ENCODE results near the gene COQ9.
A peak's percentile ranks its signal among the peaks of the same experiment; 100 is the strongest.
"Not testable (repeated sequence)": the region's sequence is repeated elsewhere in the genome, so short reads cannot be mapped to it uniquely, and the experiment has no call there.

Gene COQ9

DNA sequence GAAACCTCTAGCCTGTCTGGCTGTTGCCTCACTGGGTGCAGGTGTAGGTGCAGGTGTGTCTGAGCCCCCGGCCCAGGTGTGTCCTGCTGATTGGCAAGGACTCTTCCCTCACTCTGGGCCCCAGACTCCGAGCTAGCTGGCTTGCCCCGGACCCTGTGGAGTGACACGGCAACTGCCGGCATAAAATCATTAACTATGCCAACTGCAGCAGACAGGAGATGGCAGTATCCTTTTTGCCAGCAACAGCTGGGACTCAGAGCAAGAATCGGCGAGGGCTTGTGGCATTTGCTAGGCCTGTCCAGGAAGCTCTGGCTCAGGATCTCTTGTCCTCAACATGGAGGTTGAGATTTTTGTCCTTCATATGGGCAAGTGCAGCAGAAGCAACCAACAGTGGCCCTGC, 20.9 kb upstream of the COQ9 start:
- DNase-seq (ENCODE audit: low read depth in 1 of 2, low spot score in 1 of 2), result no peak

DNA sequence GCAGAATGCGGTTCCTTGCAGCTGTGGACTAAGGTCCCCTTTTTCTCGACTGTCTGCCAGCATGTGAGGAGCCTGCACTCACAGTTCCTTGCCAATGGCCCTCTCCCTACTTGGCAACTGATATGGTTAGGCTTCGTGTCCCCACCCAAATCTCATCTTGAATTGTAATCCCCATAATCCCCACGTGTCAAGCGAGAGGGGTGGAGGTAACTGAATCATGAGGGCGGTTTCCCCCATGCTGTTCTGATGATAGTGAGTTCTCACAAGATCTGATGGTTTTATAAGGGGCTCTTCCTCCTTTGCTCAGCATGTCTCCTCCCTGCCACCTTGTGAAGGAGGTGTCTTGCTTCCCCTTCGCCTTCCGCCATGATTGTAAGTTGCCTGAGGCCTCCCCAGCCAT, 20.0 kb upstream of the COQ9 start:
- no peak for DNase-seq (ENCODE audit: low read depth in 1 of 2, low spot score in 1 of 2)

DNA sequence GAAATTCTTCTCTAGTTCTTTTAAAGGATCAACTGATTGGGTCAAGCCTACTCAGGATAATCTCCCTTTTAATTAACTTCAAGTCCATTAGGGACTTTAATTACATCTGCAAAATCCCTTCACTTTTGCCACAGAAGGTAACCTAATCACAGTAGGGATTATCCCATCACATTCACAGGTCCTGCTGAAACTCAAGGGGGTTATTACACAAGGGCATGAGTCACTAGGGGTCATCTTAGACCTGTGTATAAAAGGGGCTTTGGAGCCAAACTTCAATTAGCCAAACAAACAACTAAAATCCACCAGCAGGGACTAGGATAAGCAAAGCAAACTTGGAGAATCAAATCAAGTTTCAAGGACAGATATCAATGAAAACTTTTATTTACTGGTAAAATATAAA, 19.5 kb upstream of the COQ9 start:
- no peak for DNase-seq (ENCODE audit: low read depth in 1 of 2, low spot score in 1 of 2)

DNA sequence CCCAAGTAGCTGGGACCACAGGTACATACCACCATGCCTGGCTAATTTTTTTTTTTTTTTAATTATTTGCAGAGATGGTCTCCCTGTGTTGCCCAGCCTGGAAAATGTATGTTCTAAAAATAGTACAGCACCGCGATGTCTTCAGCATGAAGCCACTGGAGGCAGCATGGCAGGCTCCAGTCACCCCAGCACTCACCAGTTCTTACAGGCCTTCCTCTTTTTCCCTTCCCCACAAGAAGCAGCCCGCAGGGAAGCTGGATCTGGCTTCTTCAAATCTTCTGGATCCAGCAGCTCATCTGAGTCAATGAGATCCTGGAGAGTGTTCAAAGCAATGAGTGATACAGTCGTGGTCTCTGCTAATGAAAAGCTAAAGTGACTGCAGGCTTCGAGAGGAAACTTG, 16.3 kb upstream of the COQ9 start:
- DNase-seq (ENCODE audit: low read depth in 1 of 2, low spot score in 1 of 2), result no peak

DNA sequence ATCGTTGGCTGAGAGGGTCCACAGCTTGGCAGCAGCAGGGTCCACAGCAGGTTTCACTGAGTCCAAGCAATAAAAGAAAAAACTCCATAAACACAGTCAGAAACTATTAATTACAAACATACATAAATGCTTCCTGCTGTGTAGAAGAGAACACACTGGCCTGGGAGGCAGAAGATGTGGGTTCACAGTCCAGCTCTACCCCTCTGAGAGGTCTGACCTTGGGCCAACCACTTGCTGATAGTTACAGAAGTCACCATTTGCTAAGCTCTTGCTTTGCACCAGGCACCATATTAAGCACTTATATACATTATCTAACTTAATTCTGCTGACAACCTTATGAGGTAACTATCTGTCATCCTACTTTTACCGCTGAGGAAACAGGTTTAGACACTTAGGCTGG, 14.8 kb upstream of the COQ9 start:
- no peak for DNase-seq (ENCODE audit: low read depth in 1 of 2, low spot score in 1 of 2)

DNA sequence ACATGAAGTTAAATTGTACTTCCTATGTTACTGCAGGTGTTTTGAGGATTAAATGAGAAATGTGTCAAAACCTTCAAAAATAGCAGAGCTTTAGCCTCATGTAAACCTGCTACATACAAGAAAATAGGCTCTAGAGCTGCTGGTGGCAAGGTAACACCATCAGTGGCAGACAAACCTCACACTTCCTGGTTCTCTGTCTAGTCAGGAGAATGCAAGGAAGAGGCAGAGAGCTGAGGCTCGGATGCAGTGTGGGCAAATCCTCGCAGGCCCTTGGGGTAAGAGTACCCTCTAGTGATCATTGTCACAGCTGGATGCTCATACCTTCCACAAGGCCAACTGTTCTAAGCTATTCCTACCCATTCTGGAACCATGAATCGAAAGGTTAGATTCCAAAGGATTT, 14.3 kb upstream of the COQ9 start:
- DNase-seq (ENCODE audit: low read depth in 1 of 2, low spot score in 1 of 2), result no peak

DNA sequence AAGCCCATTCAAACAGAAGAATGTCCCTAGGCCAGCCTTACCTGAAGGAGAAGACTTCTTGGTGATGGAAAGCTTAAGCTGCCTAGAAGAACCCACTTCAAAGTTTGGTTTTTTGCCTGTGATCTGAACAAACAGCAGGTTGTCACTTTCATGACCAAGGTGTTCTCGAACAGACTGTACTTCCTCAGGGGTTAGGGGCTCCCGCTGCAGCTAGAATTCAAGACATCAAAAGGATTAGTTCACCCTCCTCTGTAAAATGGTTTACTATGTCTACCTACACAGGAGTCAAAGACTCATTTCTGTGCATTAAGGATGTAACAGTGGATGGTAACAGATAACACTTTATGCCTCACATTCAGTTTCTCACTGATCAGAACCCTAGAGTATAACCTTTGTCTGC, 13.3 kb upstream of the COQ9 start:
- no peak for DNase-seq (ENCODE audit: low read depth in 1 of 2, low spot score in 1 of 2)

DNA sequence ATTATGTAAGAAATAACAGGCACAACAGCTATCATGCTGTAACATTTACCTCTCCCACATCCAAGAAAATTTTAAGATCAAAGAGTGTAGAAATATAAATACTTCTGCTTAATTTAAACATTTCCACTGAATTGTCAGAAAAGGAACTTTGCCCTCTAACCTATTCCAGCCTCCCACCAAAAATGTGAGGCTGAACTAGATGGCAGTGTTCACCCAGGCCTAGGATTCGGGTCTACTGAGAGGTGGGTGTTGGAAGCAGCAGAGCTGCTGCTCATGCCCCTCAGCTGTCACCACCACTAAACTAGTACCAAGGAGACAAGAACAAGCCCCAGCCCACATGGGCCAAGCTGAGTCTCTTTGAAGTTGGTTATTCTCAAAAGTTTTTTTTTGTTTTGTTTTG, 11.4 kb upstream of the COQ9 start:
- no peak for DNase-seq (ENCODE audit: low read depth in 1 of 2, low spot score in 1 of 2)

DNA sequence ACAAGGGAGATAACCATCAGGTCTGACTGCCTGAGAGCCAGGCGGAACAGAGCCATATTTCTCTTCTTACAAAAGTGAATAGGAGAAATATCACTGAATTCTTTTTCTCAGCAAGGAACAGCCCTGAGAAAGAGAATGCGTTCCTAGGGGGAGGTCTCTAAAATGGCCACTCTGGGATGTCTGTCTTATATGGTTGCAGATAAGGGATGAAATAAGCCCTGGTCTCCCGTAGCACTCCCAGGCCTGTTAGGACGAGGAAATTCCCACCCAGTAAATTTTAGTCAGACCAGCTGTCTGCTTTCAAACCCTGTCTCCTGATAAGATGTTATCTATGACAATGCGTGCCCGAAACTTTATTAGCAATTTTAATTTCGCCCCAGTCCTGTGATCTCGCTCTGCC, 7.3 kb upstream of the COQ9 start:
- not testable (repeated sequence) for DNase-seq (ENCODE audit: low read depth in 1 of 2, low spot score in 1 of 2)

DNA sequence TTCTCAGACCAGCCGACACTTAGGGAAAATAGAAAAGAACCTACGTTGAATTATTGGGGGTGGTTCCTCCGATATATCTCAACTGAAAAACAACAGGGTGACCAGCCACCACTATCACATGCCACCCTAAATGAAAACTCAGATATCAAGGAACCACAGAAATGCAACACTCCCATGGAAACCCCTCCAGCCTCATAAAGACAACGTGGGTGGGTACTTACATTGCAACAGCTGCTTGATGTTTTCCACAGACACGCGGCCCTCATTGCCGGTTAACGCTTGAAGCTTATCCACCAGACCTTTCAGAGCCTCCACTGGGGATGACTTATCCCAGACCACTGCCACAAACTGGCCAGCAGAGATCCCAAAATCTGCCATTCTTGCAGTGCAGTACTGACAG, 6.7 kb upstream of the COQ9 start:
- not testable (repeated sequence) for DNase-seq (ENCODE audit: low read depth in 1 of 2, low spot score in 1 of 2)

DNA sequence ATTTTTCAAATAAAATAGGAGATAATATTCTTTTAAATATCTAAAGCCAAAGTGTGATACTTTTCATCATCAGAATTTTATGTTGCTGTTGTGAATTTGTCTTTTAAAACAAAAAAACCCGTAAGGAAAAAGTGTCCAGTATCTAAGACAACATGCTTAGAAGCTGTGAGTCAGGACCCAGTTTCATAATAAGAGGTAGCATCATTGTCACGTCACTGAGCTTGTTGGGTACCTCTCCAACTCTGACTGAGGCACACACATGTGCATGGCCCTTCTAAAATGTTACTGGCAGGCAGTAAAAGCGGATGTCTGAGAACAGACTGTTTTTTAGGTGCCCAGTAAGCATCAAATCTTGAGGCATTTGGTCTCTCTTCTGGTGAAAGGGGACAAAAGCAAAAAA, 2.6 kb upstream of the COQ9 start:
- DNase-seq (ENCODE audit: low read depth in 1 of 2, low spot score in 1 of 2), result no peak

DNA sequence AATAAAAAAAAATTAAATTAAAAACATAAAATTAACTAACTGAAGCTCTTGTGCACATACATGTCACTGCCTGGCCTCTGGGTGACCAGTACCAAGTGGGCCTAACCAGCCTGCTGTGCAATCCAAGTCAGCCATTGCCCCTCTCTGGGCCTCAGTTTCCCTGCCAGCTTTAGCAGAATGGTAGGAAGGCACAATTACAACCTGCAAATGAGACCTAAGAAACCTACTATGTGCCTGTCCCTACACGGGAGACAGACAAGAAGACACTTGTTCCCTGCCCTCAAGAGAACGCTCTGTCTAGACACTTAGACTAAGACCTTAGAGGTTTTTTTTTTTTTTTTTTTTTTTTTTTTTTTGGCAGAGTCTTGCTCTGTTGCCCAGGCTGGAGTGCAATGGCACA, 1.8 kb upstream of the COQ9 start:
- no peak for DNase-seq (ENCODE audit: low read depth in 1 of 2, low spot score in 1 of 2)

DNA sequence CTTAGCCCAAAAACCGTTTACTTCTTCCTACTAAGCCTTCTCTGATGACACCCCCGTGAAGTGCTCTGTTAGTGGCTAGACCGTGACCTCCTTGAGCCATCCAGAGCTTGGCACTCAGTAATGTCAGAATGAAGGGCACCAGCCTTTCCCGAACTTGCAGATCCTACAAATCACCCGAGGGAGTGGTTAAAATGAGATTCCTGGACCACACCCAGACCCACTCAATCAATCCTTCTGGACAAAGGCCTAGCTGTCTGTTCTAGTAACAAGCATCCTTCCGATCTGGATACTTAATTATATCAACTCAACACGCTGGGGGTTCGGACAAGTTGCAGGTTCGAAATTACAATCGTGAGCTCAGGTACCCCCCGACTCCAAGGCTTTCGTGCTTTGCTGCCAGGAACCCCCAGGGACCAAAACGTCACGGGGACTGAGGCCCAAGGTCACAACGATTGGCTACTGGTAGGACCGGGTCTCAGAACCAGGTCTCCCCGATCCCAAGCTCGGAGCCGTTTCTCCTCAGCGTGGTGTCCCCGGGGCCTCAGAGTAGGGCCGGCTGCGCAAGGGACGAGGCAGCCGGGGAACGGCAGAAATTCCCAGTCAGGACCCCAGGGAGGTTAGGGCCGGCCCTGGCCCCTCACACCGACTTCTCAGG, 621 bp upstream of the COQ9 start:
- DNase-seq (ENCODE audit: low read depth in 1 of 2, low spot score in 1 of 2), result peak in 1 of 2 donors; percentile 4

DNA sequence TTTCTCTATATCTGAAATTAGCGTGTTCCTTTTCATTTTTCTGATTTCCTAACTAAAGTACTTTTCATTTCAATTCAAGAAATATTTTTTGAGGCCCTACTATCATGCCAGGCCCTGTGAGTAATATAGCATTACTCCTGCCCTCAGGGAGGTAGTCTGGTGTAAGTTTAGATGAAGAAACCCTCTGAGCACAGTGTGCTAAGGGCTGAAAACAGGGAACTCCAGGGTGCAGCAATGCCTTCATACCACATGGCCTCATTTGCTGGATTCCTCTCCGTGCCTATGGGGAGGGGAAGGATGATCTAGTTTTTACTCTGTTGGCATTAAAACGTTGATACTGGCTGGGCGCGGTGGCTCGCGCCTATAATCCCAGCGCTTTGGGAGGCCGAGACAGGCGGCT, 4.7 kb downstream of the COQ9 start:
- DNase-seq (ENCODE audit: low read depth in 1 of 2, low spot score in 1 of 2), result no peak

DNA sequence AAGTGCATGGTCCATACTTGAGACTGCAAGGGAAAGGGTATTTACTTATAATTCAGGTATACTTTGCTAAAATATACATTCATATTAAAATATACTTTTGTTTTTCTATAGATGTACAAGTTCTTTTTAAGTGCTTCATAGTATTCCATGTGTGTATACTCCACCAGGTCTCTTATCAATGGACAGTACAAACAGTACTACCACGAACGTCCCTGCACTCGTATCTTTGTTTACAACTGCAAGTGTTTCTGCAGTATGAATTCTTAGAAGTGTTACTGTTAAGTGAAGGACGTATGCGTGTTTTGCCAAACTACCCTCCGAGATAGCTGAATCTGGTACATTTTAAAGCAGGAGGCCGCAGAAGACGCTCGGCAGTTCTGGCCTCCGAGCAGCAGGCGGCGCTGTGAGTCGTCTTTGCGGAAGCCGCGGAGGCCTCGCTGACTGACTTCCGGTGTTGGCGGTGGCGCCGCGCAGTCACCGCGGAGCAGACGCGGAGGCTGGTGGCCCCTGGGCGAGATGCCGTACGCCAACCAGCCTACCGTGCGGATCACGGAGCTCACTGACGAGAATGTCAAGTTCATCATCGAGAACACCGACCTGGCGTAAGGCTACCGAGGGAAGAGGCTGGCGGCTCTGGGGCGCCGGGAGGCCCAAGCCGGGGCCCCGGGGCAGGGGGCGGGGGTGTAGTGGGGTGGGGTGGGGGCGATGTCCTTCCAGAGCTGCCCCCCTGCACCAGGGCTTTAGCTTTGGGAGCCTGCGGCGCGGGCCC, 15.1 kb downstream of the COQ9 start, which contains the start of gene POLR2C:
POLR2C (plus strand) TSS at position 471 of the 769 bp plus-strand sequence; CDS start at position 517, 46 bp downstream.
- peak; percentile 87 to 91 for DNase-seq (ENCODE audit: low read depth in 1 of 2, low spot score in 1 of 2)

DNA sequence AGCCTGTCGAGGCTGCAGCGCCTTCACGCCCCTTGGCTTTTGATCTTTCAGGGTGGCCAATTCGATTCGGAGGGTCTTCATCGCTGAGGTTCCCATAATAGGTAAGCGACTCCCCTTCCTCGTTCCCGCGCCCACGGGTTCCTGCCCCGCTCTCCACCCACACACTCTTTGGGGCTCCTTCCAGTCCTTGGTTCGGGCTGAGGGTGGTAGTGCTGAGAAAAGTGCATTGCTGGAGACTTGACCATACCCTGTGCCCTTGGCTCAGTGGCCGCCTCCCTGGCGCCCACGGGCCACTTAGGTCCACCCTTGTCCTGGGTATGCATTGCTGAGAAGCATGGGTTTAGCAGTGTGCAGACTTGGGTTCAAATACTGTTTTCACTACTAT, 15.7 kb downstream of the COQ9 start:
- no peak for DNase-seq (ENCODE audit: low read depth in 1 of 2, low spot score in 1 of 2)

DNA sequence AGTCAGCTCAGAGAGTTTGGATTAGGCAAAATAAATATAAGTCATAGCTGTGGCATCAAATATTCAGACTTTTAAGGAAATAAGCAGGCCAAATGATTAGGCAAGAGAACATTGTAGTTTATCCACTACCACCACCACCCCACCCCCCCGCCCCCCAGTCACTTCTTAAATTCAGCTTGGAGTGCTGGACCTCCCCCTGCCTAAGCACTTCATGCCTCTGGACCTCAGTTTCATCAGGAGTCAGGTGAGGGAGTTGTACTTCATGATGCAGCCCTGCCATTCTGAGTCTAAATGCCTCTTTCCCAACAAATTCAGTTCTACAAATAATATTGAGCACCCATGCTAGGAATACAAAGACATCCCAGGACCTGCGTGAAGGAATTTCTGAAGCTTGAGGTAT, 17.2 kb downstream of the COQ9 start:
- no peak for DNase-seq (ENCODE audit: low read depth in 1 of 2, low spot score in 1 of 2)

DNA sequence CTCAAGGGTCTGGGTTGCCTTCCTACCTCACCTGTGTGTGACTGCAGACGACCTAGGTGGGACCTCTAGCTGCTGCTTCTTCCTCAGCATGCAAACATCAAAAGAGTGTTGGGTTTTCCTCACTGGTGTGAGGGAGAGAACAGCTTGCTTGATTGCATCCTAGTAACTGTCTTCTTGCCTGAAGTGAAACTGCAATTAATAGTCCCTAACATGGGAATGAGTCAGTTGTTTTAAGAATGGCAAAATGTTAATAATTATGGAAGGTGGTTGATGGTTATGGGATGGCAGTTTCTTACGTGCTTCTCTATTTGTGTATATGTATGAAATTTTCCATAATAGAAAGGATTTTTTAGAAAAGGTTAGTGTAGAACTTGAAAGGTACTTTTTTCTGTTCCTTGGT, 21.1 kb downstream of the COQ9 start:
- no peak for DNase-seq (ENCODE audit: low read depth in 1 of 2, low spot score in 1 of 2)

DNA sequence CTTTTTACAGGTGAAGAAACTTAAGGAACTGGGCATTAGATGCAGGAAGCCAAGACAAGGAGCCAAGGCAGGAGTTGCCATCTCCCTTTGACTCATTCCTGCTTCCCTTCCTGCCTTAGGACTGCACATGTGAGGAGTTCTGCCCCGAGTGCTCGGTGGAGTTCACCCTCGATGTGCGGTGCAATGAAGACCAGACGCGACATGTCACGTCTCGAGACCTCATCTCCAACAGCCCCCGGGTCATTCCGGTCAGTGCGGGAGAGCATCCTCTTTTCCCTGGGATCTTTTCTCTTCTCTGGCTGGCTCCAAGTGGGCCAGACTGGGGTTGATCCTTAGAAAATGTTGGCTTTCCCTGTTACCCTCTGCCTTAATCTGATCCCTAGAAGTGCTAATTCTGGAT, 21.8 kb downstream of the COQ9 start:
- no peak for DNase-seq (ENCODE audit: low read depth in 1 of 2, low spot score in 1 of 2)

DNA sequence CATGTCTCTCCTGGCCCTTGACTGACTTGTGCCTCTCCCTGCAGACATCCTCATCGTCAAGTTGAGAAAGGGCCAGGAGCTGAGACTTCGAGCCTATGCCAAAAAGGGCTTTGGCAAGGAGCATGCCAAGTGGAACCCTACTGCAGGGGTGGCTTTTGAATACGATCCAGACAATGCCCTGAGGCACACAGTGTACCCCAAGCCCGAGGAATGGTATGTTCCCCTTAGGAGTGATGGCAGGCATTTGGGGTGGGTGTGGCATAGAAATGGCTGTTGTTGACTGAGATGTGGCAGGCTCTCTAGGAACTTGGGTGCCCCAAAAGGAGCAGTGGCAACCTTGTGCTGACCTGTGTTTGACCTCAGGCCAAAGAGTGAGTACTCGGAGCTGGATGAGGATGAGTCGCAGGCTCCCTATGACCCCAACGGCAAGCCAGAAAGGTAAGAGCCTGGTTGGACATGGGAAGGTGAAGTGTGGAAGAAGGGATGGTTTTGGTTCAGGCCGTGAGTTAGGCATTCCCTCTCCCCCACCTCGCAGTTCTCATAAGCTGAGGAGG, 22.7 kb downstream of the COQ9 start:
- DNase-seq (ENCODE audit: low read depth in 1 of 2, low spot score in 1 of 2), result no peak

DNA sequence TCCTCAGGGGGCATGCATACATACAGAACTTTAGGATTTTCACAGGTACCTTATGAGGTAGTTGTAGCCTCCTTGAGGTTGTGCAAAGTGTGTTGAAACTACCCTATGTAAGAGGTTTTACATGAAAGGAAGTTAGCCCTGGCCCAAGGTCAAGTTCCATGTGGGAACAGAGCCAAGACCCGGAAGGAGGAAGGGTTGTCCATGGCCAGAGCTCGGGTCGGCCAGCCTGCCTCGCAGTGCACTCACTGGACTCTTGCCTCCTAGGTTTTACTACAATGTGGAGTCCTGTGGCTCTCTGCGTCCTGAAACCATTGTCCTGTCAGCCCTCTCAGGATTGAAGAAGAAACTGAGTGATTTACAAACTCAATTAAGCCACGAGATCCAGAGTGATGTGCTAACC, 23.4 kb downstream of the COQ9 start:
- DNase-seq (ENCODE audit: low read depth in 1 of 2, low spot score in 1 of 2), result no peak

DNA sequence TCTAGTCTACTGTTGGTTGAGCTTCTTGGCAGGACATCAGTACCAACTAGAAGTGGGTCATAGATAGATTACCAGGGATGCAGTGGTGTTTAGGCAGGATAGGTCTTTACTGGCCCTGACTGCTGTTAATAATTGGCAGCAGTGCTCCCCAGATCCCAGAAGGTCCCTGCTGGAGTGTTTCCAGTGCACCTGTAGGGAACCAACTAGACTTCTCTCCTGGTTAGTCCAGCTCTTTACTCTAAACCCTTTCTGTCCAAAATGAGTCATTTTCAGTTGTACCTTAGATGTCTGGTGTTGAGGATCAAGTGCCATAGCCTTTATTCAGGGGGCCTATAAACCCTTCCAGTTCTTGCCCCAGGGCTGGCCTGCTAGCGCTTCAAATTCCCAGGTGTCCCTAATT, 23.9 kb downstream of the COQ9 start:
- no peak for DNase-seq (ENCODE audit: low read depth in 1 of 2, low spot score in 1 of 2)

Measured in stimulated activated CD4-positive, alpha-beta T cell treated with anti-CD3 and anti-CD28 coated beads, Interleukin-15, amount 100 ng/mL, for 1 hour (primary cell).